T-cell (primary cell): ENCODE results near the gene DDX39B. TPM values are rescaled to one million over a fixed set of nuclear protein-coding genes. Genes with fewer than 3 reads are reported as not detected.

Experiments
- ATAC-seq, 4 experiments: fragments of 200-7000 bp in 3 of 4; fragments of 150-1000 bp in 1 of 4; cut with Tn5 transposase; replicated peaks in 1 of 4; 1 replicate in 3 of 4; 2 replicates in 1 of 4; pipeline ENCODE4 v1.10.0; 2021; ENCODE audit warnings: moderate library complexity in 3 of 4, mild to moderate bottlenecking in 2 of 4, moderate number of reproducible peaks in 1 of 4
- CTCF ChIA-PET, 2 donors: fragments of 300-600 bp; sonication (Branson Sonifier 250); formaldehyde crosslinking; loops; one replicate each; lab custom pipeline; 2022; ENCODE audit warnings: antibody characterized with exemption in 2 of 2; lab: Charles Lee
- POLR2A ChIA-PET, 2 donors: fragments of 300-600 bp; sonication (Branson Sonifier 250); formaldehyde crosslinking; loops; one replicate each; lab custom pipeline; 2022; ENCODE audit warnings: antibody characterized with exemption in 2 of 2; lab: Charles Lee
- DNase-seq, 35 experiments: peaks; one replicate each; pipeline versions ENCODE4 v3.0.0 to v3.0.0-alpha.2; 2013 to 2023
- H3K27ac ChIP-seq: one replicate; pipeline ENCODE4 v1.5.1; 2013; ENCODE audit warnings: low read length
- H3K27me3 ChIP-seq, 2 experiments: replicated peaks in 1 of 2; 1 replicate in 1 of 2; 2 replicates in 1 of 2; pipeline versions ENCODE4 v1.6.1 to v1.7.0; 2013; ENCODE audit warnings: low read length in 1 of 2, mixed read lengths in 1 of 2; ENCODE audit not compliant: control insufficient read depth in 2 of 2, insufficient read depth in 2 of 2; ENCODE audit errors: extremely low read depth in 1 of 2
- H3K36me3 ChIP-seq, 2 donors: 1 replicate in 1 of 2; 2 replicates in 1 of 2; pipeline versions ENCODE4 v1.6.1 to v1.7.0; 2013; ENCODE audit warnings: low read length in 1 of 2; ENCODE audit not compliant: control insufficient read depth in 2 of 2, insufficient read depth in 1 of 2; ENCODE audit errors: extremely low read depth in 1 of 2
- H3K4me1 ChIP-seq, 2 experiments: 1 replicate in 1 of 2; 2 replicates in 1 of 2; pipeline versions ENCODE4 v1.6.1 to v1.7.0; 2013; ENCODE audit warnings: low read length in 2 of 2, mixed read lengths in 1 of 2; ENCODE audit not compliant: insufficient read depth in 2 of 2, control insufficient read depth in 1 of 2; ENCODE audit errors: extremely low read depth in 1 of 2
- H3K4me3 ChIP-seq, 2 donors: 1 replicate in 1 of 2; 2 replicates in 1 of 2; pipeline versions ENCODE4 v1.5.1 to v1.7.0; 2013; ENCODE audit warnings: mild to moderate bottlenecking in 2 of 2, low read length in 1 of 2, moderate library complexity in 1 of 2; ENCODE audit not compliant: control insufficient read depth in 1 of 2; ENCODE audit errors: extremely low read depth in 1 of 2
- H3K9me3 ChIP-seq: 2 replicates; pipeline ENCODE4 v1.7.0; 2013
- H3K27ac Mint-ChIP-seq, 2 donors: one replicate each; pipeline ENCODE4 v1.8.0; 2020 to 2021; ENCODE audit warnings: mild to moderate bottlenecking in 2 of 2, mixed read lengths in 2 of 2
- H3K27me3 Mint-ChIP-seq, 2 donors: one replicate each; pipeline ENCODE4 v1.8.0; 2021 to 2022; ENCODE audit warnings: mixed read lengths in 2 of 2
- H3K36me3 Mint-ChIP-seq: one replicate; pipeline ENCODE4 v1.8.0; 2021; ENCODE audit warnings: mixed read lengths
- H3K4me1 Mint-ChIP-seq, 3 donors: one replicate each; pipeline ENCODE4 v1.8.0; 2020 to 2022; ENCODE audit warnings: mixed read lengths in 3 of 3, mild to moderate bottlenecking in 1 of 3
- H3K4me3 Mint-ChIP-seq, 3 donors: one replicate each; pipeline ENCODE4 v1.8.0; 2020 to 2022; ENCODE audit warnings: mild to moderate bottlenecking in 3 of 3, mixed read lengths in 3 of 3, moderate library complexity in 3 of 3
- H3K9me3 Mint-ChIP-seq, 3 donors: one replicate each; pipeline ENCODE4 v1.8.0; 2020 to 2022; ENCODE audit warnings: mixed read lengths in 3 of 3
- WGBS: methylation state at CpG from one replicate; pipeline ENCODE4 v1.1.5; 2013; ENCODE audit warnings: missing lambda C conversion rate; ENCODE audit not compliant: insufficient coverage; 5-methylcytosine and 5-hydroxymethylcytosine counted together
- total RNA-seq, 35 experiments: library from RNA in 6 of 35; stranded (reverse) in 6 of 35; fragments of 120-200 nt in 1 of 35; gene quantifications; one replicate each; pipeline versions ENCODE4 v1.2.1 to v1.2.4 and lab custom pipeline; 2013 to 2026

Gene DDX39B
- total RNA-seq, 5 donors from 2014 or later (not counting 1 experiment from before 2014, with no cell fraction given), result 507 to 669 (median 631) TPM

GRCh38 chr6:31576897-31577578 lies 35.2 kb upstream of the DDX39B start:
- H3K27ac ChIP-seq, result peak overlapping the region; percentile 92
- DNase-seq (peak in 14 of 35 experiments; percentile 15 to 66 (median 40)), ATAC-seq (peak in 1 of 4 experiments; percentile 6)
- H3K4me1 Mint-ChIP-seq, result peaks cover 76 to 90% (median 84%) of the 10 kb centered on the region in 3 donors
- H3K4me3 ChIP-seq, result peak overlapping the region; percentile 79 to 87
- ChIA-PET POLR2A (interaction anchor here (0.6 to 2.9 kb wide), 2 partner anchors 26 to 74 kb away, joined by 3 to 8 read pairs; no protein-coding TSS in a partner anchor), CTCF (interaction anchor here (0.6 to 4.0 kb wide), 11 partner anchors 8 to 309 kb away, joined by 3 to 22 read pairs (median 4); partner anchors contain the start of genes LST1 (in 1 of the 2) and NCR3 (in 1 of the 2))
- H3K27me3 Mint-ChIP-seq, result no peaks in the 10 kb centered on the region
- H3K4me1 ChIP-seq, result peaks cover 34 to 85% of the 10 kb centered on the region in 2 experiments
- no peaks in the 10 kb centered on the region for H3K9me3 Mint-ChIP-seq
- peaks cover 0 to 18% of the 10 kb centered on the region in 2 donors for H3K36me3 ChIP-seq
- peak overlapping the region; percentile 86 to 99 (median 91) for H3K4me3 Mint-ChIP-seq
- H3K9me3 ChIP-seq, result no peaks in the 10 kb centered on the region
- no peaks in the 10 kb centered on the region for H3K27me3 ChIP-seq
- H3K36me3 Mint-ChIP-seq, result peaks cover 36% of the 10 kb centered on the region
- peak overlapping the region; percentile 98 to 100 for H3K27ac Mint-ChIP-seq
- WGBS, result 56% methylated on average over 11 of the region's 19 CpGs

DNA sequence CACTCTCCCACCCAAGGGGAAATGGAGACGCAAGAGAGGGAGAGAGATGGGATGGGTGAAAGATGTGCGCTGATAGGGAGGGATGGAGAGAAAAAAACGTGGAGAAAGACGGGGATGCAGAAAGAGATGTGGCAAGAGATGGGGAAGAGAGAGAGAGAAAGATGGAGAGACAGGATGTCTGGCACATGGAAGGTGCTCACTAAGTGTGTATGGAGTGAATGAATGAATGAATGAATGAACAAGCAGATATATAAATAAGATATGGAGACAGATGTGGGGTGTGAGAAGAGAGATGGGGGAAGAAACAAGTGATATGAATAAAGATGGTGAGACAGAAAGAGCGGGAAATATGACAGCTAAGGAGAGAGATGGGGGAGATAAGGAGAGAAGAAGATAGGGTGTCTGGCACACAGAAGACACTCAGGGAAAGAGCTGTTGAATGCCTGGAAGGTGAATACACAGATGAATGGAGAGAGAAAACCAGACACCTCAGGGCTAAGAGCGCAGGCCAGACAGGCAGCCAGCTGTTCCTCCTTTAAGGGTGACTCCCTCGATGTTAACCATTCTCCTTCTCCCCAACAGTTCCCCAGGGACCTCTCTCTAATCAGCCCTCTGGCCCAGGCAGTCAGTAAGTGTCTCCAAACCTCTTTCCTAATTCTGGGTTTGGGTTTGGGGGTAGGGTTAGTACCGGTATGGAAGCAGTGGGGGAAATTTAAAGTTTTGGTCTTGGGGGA lies 34.3 kb upstream of the DDX39B start:
- H3K27ac Mint-ChIP-seq, result peak overlapping the region; percentile 98 to 100
- H3K4me3 Mint-ChIP-seq, result peak overlapping the region; percentile 86 to 99 (median 91)
- POLR2A ChIA-PET, result interaction anchor here (0.6 to 2.9 kb wide), 4 partner anchors 11 to 260 kb away, joined by 3 to 8 read pairs (median 5); no protein-coding TSS in a partner anchor
- Histone ChIP-seq H3K9me3 (no peaks in the 10 kb centered on the region), H3K27ac (peak overlapping the region; percentile 92), H3K4me1 (peaks cover 39 to 90% of the 10 kb centered on the region in 2 experiments), H3K36me3 (peaks cover 0 to 18% of the 10 kb centered on the region in 2 donors), H3K4me3 (peak overlapping the region; percentile 79 to 87), H3K27me3 (no peaks in the 10 kb centered on the region)
- WGBS, result 33% methylated on average over 5 of the region's 8 CpGs
- H3K27me3 Mint-ChIP-seq, result no peaks in the 10 kb centered on the region
- no peaks in the 10 kb centered on the region for H3K9me3 Mint-ChIP-seq
- peaks cover 85 to 95% (median 91%) of the 10 kb centered on the region in 3 donors for H3K4me1 Mint-ChIP-seq
- H3K36me3 Mint-ChIP-seq, result peaks cover 27% of the 10 kb centered on the region
- peak in 1 of 35 experiments; percentile 32 for DNase-seq
- no peak for ATAC-seq
- CTCF ChIA-PET, result interaction anchor here (0.6 to 4.0 kb wide), 16 partner anchors 9 to 1085 kb away, joined by 3 to 22 read pairs (median 4); partner anchors contain the start of genes ATP6V1G2 (in 1 of the 2), LST1 (in 1 of the 2) and NCR3 (in 1 of the 2)

DNA sequence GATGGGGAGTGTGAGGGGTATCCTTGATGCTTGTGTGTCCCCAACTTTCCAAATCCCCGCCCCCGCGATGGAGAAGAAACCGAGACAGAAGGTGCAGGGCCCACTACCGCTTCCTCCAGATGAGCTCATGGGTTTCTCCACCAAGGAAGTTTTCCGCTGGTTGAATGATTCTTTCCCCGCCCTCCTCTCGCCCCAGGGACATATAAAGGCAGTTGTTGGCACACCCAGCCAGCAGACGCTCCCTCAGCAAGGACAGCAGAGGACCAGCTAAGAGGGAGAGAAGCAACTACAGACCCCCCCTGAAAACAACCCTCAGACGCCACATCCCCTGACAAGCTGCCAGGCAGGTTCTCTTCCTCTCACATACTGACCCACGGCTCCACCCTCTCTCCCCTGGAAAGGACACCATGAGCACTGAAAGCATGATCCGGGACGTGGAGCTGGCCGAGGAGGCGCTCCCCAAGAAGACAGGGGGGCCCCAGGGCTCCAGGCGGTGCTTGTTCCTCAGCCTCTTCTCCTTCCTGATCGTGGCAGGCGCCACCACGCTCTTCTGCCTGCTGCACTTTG lies 33.6 kb upstream of the DDX39B start, which contains the start of gene TNF:
TSS of gene TNF (plus strand) at position 231 of the 567 bp plus-strand sequence. CDS start at position 408, 177 bp downstream.
- peaks cover 21% of the 10 kb centered on the region for H3K36me3 Mint-ChIP-seq
- peak within 1 kb of the TSS; percentile 86 to 99 (median 91) for H3K4me3 Mint-ChIP-seq
- peak; percentile 5 to 8 (median 6) for ATAC-seq
- H3K27ac Mint-ChIP-seq, result peak within 1 kb of the TSS; percentile 98 to 100
- peaks cover 45 to 93% of the 10 kb centered on the region in 2 experiments for H3K4me1 ChIP-seq
- peaks cover 0 to 18% of the 10 kb centered on the region in 2 donors for H3K36me3 ChIP-seq
- CTCF ChIA-PET, result interaction anchor here (0.6 to 4.0 kb wide), 13 partner anchors 8 to 32 kb away, joined by 3 to 22 read pairs (median 5); partner anchors contain the start of genes ATP6V1G2 (in 1 of the 2), LST1 (in 1 of the 2) and NCR3 (in 1 of the 2)
- POLR2A ChIA-PET, result interaction anchor here (0.7 to 2.9 kb wide), 6 partner anchors 10 to 24 kb away, joined by 3 to 8 read pairs (median 4); partner anchors contain the start of gene NCR3 (in 1 of the 2)
- H3K4me3 ChIP-seq, result peak within 1 kb of the TSS; percentile 79 to 87
- peaks cover 90 to 95% (median 94%) of the 10 kb centered on the region in 3 donors for H3K4me1 Mint-ChIP-seq
- DNase-seq, result peak in 26 of 35 experiments; percentile 32 to 81 (median 52)
- H3K27me3 ChIP-seq, result no peaks in the 10 kb centered on the region
- H3K27me3 Mint-ChIP-seq, result no peaks in the 10 kb centered on the region
- no peaks in the 10 kb centered on the region for H3K9me3 Mint-ChIP-seq
- H3K27ac ChIP-seq, result peak within 1 kb of the TSS; percentile 92
- H3K9me3 ChIP-seq, result no peaks in the 10 kb centered on the region
- WGBS, result 12% methylated on average over 10 of the region's 19 CpGs

GRCh38 chr6:31574106-31575061 lies 32.6 kb upstream of the DDX39B start:
- H3K9me3 Mint-ChIP-seq, result no peaks in the 10 kb centered on the region
- whole genome bisulfite sequencing, result 56% methylated on average over 12 of the region's 14 CpGs
- peaks cover 15% of the 10 kb centered on the region for H3K36me3 Mint-ChIP-seq
- DNase-seq, result no peak
- H3K4me1 Mint-ChIP-seq, result peaks cover 94 to 95% (median 94%) of the 10 kb centered on the region in 3 donors
- no peaks in the 10 kb centered on the region for H3K9me3 ChIP-seq
- peak overlapping the region; percentile 98 to 100 for H3K27ac Mint-ChIP-seq
- peak overlapping the region; percentile 92 for H3K27ac ChIP-seq
- no peaks in the 10 kb centered on the region for H3K27me3 ChIP-seq
- H3K4me3 ChIP-seq, result peak overlapping the region in 1 of 2 donors; percentile 79
- peaks cover 0 to 18% of the 10 kb centered on the region in 2 donors for H3K36me3 ChIP-seq
- H3K4me3 Mint-ChIP-seq, result peak overlapping the region; percentile 86 to 99 (median 91)
- peaks cover 44 to 93% of the 10 kb centered on the region in 2 experiments for H3K4me1 ChIP-seq
- CTCF ChIA-PET, result interaction anchor here (0.5 to 4.0 kb wide), 18 partner anchors 8 to 163 kb away, joined by 3 to 22 read pairs (median 5); partner anchors contain the start of genes ATP6V1G2 (in 1 of the 2), LST1 (in 1 of the 2) and NCR3 (in 1 of the 2)
- no peak for ATAC-seq
- POLR2A ChIA-PET, result interaction anchor here (0.6 to 2.9 kb wide), 6 partner anchors 11 to 24 kb away, joined by 3 to 8 read pairs (median 4); partner anchors contain the start of gene NCR3 (in 1 of the 2)
- H3K27me3 Mint-ChIP-seq, result no peaks in the 10 kb centered on the region
